NAMALWA (cell line): ENCODE results near the gene MSI2.

Source experiments
- DNase-seq: peaks from one replicate; pipeline ENCODE4 v3.0.0-alpha.2; 2015; ENCODE audit warnings: low spot score

Gene MSI2

DNA sequence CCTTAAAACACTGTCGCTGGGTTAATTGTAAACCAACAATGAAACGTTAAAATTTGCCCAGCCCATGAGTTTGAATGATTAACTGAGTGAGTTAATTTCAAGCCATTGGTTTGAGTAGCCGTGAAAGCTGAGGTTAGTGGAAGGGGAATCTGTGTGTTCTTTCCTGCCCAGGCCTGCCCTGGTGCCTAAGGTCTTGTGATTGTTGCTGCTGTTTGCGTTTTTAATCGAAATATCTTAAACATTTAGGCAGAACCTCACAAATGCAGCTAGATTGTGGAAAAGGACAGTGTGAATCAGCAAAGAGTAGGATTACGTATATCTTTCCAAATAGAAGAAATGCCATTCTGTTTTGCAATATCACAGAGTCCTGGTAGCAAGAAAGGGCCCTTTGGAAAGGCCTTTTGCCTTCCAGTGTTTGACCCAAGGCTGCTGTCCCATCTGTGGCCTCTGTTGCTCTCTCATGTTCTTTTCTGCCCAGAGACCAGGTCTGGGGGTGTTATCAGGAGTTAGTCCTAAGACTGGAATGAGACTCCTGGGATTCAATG lies 113.8 kb downstream of the MSI2 start:
- DNase-seq = no peak

DNA sequence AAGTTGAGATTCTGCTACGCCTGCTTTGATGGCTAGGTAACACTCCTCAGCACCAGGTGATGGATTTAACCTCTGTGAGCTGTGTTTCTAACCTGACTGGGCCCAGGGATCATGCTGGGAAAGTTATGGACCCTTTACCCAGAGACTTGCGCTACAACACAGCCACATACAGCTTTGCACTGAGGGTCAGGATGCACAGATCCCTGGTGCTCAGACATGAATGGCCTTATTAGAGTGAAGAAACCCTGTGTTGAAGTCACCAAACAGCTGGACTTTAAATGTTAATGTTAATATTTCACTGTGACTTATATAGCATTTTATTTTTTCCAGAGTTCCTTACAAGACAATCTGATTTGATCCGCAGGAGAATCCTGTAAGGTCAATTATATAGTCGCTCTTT lies 114.3 kb downstream of the MSI2 start:
- DNase-seq = no peak

DNA sequence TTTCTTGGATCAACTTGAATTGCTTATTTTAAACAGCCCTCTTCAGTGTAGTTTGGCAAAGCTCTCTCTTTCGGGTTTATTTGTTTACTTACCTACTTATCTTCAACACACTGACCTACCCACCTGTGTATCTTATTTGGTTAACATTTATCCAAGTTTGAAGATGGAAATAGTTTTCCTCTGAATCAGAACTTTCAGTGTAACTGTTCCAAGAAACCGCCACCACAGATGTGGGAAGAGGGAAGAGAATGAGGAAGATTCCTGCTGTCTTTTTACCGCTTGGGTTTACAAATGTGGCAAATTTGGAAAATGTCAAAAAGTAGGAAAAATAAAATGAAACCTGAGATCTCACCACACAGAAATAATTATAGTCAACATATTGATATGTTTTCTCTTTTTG lies 115.8 kb downstream of the MSI2 start:
- no peak for DNase-seq

DNA sequence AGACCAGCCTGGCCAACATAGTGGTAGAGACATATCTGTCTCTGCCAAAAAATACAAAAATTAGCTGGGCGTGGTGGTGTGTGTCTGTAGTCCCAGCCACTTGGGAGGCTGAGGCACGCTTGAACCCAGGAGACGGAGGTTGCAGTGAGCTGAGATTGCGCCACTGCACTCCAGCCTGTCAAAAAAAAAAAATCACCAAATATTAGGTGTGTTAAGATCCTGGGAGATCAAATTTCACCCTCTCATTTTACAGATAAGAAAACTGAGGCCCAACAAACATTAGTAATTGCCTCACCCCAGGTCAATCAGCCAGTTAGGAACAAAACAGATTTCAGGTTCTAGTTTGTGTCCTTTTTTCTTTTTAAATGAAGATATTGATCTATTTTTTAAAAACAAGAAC lies 116.7 kb downstream of the MSI2 start:
- no peak for DNase-seq

DNA sequence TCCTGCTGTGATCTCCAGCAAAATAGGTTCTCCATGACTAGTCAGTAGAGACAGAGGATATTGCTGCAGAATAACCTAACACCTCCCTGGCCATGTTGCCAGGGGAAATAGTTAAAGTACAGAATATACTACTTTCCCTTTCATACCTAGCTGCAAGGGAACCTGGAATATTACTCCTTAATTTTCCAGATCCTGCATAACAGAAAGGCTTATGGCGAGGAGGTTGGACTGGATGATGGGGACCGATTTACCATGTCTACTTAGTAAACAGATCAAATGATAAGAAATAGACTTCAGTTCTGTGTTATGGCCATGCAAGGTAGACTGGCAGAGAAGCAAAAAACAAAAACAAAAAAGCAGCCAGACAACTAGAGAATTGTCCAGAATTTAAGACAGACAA lies 117.4 kb downstream of the MSI2 start:
- DNase-seq = no peak

DNA sequence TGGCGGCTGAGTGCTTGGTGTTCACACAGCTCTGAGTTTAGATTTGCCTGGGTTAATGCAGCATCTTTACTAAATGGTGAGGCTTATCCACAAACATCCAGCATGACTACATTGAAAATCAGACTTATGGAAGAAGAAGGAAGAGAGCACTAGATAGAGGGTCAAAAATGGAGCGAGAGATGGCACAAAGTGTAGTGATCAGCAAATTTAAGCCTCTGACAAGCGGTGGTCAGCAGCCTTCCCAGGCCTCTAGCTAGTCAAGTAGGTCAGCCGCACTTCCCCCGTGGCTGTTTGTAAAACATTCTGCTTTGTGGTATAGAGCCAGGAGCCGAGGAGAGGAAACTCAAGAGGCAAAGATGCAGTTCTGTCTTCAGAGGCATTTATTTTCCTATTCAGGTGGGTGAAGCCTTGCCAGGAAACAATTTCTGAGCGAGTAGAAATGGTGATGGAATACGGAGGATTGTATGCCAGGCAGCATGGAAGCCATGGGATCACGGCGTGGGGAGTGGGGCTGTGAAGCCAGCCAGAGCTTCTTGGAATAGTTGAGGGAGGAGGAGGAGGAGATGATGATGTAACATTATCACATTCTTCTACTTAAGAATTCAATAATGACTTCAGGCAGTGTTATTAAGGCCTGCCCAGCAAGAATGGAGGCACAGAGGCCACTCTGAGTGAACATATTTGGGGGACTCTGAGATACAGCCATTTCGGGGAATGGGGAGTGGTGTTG lies 118.9 kb downstream of the MSI2 start:
- no peak for DNase-seq

DNA sequence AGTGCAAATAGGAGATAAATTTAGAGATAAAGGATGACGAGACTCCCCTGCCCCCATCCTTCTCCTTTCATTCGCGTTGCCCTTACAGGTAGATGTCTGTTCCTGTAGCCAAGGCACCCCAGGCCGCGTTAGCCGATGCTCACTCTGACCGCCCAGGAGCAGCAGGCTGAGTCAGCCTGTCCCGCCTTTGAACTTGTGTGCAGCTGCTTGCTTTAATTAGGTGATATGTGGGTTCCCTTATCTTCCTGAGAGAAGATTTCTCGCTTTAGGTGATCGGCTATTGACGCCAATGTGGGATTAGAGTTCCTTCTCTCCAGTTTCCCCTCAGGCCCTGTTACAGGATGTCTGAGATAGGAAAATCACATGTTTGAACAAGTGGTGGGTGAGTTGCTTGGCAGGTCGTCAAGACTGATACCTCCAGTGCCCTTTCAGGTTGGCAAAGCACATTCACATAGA lies 119.5 kb downstream of the MSI2 start:
- DNase-seq = no peak

DNA sequence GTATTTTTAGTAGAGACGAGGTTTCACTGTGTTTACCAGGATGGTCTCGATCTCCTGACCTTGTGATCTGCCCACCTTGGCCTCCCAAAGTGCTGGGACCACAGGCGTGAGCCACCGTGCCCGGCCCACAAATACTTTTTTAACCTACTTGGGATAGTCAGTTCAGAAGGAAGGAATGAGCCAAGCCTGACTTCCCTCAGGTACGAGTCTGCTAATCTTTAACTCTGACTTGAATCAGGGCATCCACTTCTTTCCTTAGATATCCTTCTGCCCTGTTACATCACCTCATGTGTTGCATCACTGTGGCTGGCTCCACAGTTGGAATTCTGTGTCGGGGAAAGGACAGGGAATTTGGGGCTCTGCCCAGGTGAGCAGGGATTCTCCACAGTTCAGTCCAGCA lies 120.8 kb downstream of the MSI2 start:
- DNase-seq = no peak

DNA sequence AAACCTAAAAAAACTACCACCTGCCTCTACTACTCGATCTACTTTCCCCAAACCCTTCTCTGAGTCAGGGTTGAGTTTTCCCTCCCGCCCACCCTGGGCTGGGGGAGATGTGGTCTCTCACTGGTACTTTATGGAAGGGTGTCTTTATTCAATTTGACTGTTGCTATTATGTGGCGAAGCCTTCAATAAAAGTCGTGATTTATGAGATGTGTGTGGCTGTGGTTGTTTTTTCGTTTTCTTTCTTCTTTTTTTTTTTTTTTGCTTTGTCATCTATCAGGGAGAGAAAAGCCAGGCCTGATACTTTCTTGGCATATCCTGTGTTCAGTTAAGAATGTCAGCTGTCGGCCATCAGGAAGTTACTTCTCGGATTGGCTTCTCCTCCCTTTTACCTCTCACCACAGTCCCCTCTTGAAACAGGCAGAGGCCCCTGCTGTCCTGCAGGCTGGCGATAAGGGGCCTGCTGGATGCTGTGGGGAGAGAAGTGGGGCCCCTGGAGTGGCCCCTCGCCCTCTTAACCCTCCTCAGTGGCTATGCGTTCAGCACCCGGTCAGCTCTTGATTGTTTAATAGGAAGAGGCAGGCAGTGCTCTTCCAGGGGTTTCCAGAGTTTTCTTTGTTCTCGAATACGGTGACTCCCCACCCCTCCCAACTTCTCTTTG lies 123.0 kb downstream of the MSI2 start:
- no peak for DNase-seq

DNA sequence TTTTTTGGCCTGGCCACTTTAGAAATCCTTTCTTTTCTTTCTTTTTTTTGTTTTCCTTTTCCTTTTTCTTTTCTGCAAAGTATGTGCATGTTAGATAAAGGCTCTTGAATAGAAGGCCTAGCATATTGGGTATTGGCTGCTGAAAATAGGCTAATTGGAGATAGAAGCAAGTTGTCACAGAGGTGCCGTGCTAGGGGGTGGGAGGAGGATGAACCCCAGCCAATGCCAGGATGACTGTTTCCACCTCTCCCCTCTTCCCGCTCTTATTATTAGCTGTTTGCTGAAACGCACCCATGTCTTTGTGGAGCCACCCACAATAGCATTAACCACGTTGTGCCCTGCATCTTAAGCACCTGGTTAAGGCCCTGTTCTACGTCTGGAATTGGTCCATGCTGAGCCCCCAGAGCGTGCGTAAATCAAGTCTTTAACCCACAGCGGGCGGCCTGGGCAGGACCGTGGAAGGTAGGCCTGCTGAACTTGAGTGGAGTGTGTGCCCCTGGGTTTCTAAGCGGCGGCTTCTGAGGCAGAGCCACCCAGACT lies 123.6 kb downstream of the MSI2 start:
- no peak for DNase-seq

DNA sequence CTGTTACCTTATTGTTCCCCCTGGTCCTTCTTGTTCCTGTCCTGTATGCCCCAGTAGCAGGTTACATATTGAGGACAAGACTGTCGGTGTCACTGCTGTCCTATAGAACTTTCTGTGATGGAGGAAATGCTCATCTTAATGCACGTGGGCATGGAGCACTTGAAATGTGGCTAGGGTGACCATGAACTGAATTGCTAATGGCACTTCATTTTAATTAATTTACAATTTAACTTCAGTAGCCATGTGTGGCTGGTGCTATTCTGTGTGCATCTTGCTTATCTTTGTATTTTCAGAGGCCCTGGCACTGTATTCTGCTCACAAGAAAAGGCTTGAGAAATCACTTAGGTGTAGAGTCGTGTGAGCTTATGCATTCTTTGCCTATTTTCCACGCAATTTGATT lies 125.2 kb downstream of the MSI2 start:
- no peak for DNase-seq

DNA sequence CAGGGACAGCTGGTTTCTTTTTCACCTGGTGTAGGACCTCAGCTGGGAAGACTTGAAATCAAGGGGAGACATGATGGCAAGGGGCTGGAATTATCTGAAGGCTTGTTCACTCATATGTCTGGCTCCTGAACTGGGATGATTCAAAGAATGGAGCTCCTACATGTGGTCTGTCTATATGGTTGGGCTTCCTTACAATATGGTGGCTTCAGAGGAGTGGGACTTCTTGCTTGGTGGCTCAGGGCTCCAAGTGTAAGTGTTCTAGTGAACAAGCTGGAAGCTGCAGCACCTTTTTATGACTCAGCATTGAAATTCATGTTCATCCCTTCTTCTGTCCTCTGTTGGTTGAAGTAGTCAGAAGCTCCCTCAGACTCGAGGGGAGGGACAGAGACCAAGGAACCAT lies 127.9 kb downstream of the MSI2 start:
- DNase-seq = no peak

DNA sequence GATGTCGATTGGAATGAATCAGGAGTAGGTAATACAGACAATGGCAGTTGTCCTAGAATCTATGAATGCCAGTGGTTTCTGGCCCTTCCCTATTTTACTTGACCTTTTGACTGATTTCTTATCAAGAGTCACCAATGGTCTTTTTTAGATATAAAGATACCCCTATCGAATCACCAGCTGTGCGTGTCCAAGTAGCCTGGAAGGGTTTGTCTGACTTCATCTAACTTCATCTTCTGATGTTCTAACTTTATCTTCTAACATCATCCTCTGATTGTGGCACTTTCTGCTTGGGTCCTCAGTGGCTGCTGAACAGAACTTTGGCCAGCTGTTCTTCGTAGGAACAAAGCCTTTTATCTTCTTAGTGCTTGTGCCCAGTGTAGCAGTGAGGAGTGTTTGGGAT lies 129.7 kb downstream of the MSI2 start:
- DNase-seq = no peak

DNA sequence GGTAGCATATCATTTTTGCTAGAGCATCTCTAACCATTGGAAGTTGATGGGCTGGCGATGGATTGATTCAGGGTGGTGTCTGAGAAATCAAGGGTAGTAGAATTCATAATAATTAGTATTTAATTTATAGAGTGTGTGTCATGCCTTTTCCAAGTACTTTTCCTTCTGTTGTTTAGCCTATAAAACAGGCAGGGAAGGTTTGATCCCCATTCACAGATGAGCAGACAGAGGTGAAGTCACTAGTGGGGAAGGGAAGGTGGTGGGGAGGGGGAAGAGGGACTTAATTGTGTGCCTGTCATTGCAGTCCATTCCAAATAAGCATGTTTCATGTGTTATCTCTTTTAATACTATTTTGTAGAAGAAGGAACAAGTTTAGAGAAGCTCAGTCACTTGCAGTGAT lies 131.3 kb downstream of the MSI2 start:
- DNase-seq = no peak

DNA sequence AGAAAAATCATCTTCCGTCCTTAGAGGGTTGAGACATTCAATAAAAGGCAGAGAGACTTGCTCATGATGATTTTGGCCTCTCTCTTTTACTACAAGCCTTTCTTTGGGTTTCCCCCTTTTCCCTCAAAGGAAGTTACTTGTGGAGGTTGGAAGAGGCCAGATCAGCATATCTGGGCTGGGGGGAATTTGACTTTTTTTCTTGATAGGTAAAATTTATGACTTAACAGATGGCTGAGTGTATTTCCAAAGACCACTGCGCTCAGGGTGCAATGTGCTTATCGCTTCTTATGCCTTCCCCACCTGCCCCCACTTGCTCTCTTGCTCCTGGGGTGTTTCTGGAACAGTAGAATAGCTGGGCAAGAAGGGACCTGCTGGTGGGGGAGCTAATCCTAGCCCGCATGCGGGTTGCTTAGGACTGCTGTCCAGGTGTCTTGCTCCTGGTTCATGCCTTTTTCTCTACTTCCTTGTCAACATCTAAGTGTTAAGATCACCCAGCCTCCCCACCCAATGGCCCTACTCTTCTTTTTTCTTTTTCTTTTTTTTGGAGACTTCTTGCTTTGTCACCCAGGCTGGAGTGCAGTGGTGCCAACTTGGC lies 131.9 kb downstream of the MSI2 start:
- no peak for DNase-seq

DNA sequence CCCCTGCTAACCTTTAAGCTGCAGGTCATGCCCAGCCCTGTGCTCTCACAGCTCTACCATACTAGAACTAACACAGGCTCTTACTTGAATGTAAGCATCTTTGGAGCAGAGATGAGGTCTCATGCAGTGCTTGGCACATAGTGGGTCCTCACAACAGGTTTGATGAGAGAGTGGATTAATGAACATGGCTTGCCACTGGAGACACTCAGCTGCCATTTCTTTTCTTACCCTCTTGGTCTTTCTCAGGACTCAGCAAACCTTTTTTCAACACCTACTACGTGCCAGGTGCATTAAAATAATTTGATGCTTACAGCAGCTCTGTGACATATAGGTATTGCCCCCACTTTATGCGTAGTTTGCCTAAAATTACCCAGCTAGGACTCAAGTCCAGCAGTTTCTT lies 133.2 kb downstream of the MSI2 start:
- no peak for DNase-seq

DNA sequence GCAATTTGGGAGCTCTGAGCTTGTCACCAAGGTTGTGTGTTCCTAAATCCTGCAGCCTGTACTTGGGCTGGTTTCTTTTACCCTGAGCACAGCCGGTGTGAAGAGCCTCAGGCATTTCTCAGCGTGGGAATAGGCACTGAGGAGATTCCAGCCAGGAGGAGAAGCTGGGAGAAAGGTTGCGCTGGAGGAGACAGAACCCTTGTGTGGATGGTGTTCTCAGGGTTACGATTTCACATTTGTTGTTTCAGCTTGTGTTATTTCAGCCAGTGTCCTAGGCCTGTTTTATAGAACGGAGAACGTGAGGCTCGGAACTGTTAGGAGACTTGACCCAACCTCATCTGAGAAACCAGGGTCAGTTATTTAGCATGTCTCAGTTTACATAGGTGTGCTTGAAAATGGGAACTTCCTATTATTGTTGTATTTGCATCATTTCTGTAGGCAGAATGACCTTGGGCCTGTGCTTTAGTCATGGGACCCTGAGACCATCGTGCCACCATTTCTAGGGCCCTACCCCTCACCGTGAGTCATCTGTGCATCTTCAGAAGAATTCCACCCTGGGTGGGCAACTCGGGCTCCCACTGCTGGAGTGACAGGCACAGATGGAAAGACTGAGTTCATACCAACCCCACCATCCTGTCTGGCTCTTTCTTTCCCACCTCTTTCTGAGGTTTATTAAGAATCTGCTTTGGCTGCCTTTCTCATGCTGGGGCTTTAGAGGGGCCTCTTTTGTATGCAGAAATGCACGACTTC lies 134.9 kb downstream of the MSI2 start:
- DNase-seq = no peak

DNA sequence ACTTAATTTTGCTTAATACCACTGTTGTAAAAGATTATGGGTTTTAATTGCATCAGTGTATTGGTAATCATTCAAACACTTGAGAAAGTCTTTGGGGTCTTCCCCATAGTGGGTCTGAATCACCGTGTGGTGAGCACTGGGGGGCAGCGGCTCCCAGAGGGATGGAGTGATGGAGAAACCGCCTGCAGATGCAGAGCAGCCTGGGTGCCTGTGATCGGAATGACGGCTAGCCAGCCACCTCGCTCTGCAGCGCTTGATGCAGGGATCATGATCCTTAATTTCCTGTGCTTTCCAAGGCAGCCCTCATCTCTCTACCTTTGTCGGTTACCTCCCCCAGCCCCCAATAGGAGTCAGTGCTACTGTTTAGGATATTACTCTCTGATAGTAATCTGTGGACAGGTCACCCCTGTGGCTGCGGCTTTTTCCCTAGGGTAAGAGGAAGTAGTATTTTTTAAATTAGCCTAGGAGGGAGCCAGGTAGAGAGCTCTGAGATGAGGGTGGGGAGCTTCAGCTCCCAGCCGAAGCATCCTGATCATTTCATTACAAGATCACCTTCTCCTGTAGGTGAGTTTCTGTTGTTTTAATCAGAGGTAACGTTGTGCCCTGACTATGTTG lies 135.6 kb downstream of the MSI2 start:
- DNase-seq = no peak

DNA sequence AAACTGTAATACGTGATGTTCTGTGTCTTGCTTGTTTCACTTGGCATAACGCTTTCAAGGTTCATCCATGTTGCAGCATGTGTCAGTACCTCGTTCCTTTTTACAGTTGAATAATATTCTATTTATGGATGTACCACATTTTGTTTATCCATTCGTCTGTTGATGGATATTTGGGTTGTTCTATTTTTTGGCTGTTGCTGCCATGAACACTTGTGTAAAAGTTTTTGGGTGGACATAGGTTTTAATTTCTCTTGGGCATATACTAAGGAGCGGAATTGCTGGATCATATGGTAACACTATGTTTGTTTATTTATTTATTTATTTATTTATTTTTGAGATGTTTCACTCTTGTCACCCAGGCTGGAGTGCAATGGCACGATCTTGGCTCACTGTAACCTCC lies 137.0 kb downstream of the MSI2 start:
- DNase-seq = no peak

DNA sequence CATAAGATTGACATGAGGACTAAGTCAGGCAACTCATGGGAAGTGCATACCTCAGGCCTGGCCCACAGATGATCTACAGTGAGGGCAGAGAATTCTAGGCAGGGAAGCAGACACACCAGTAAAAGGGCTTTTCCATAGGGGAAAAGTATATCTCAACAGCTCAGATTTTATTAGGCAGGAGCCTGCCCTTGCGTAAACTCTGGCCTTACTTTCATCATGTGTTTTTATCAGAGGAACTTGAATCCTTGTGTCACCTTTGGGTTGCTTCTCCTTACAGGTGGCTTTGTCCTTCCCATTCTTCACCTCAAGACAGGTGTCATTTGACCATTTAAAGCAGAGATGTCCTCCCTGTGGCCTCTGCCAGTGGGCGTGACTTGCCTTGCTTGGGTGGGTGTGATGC lies 138.1 kb downstream of the MSI2 start:
- no peak for DNase-seq

DNA sequence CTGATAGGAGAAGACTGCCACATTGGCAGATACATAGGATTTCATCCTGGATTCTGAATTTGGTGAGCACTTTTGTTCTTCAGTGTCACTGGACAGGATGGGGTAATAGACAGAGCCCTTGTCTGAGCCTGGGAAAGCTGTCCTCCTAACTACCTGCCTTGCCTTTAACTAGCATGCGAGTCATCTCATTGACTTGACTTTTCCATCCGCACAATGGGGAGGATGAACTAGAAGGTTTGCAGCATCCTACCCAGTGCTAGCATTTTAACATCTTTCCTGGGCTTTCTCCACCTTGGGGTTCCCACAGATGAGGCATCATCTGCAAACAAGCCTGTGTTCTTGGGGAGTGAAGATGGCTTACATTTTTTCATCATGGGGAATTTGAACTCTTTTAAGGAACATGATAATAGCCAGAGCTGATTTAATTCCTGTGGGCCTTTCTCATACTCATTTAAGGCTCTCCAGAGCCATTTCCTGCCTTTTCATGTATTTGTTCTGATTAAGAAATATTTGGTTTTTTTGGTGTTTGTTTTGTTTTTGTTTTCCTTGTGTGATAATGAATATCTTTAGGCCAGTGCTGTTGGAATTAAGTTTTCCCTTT lies 139.5 kb downstream of the MSI2 start:
- DNase-seq = no peak
